EH (cell line): ENCODE results near the gene RAMP3.

Source experiments
- DNase-seq: peaks from one replicate; pipeline ENCODE4 v3.0.0-alpha.2; 2015; ENCODE audit warnings: low read depth

Gene RAMP3

GRCh38 chr7:45223728-45224630 is 66.4 kb downstream of the RAMP3 start:
- no peak for DNase-seq

- peak; percentile 7 for DNase-seq
These were observed 67.2 kb downstream of the RAMP3 start for GRCh38 chr7:45224832-45225231.

- no peak for DNase-seq
These were observed 67.8 kb downstream of the RAMP3 start for GRCh38 chr7:45225311-45225947.

GRCh38 chr7:45225948-45226335 is 68.4 kb downstream of the RAMP3 start:
- no peak for DNase-seq

GRCh38 chr7:45229156-45229920 is 71.7 kb downstream of the RAMP3 start:
- no peak for DNase-seq

- peak; percentile 6 for DNase-seq
These were observed 72.5 kb downstream of the RAMP3 start for GRCh38 chr7:45230083-45230482.

GRCh38 chr7:45230611-45231165 is 73.1 kb downstream of the RAMP3 start:
- DNase-seq = no peak

GRCh38 chr7:45233249-45233775 is 75.7 kb downstream of the RAMP3 start:
- DNase-seq = no peak
